Central memory CD8-positive, alpha-beta T cell (primary cell): Measurements from ENCODE around the gene CLIC2.
"Not testable (repeated sequence)": the region's sequence is repeated elsewhere in the genome, so short reads cannot be mapped to it uniquely, and the experiment has no call there.

Source experiments
- ATAC-seq: fragments of 150-1000 bp; cut with Tn5 transposase; replicated peaks from 2 replicates; pipeline ENCODE4 v1.10.0; 2022; ENCODE audit warnings: mild to moderate bottlenecking, moderate FRiP score, moderate number of reproducible peaks; ENCODE audit not compliant: poor library complexity, severe bottlenecking; ENCODE audit errors: extremely low read depth
- DNase-seq, 2 donors: peaks; one replicate each; pipeline ENCODE4 v3.0.0; 2021; ENCODE audit warnings: low spot score in 2 of 2
- H3K27ac Mint-ChIP-seq: one replicate; pipeline ENCODE4 v1.8.0; 2022; ENCODE audit warnings: low read depth, mild to moderate bottlenecking, moderate library complexity, mixed read lengths
- H3K27me3 Mint-ChIP-seq: one replicate; pipeline ENCODE4 v1.8.0; 2022; ENCODE audit warnings: mixed read lengths
- H3K36me3 Mint-ChIP-seq: one replicate; pipeline ENCODE4 v1.8.0; 2022; ENCODE audit warnings: mild to moderate bottlenecking, moderate library complexity, mixed read lengths; ENCODE audit not compliant: insufficient read depth
- H3K4me1 Mint-ChIP-seq: one replicate; pipeline ENCODE4 v1.8.0; 2022; ENCODE audit warnings: mixed read lengths
- H3K4me3 Mint-ChIP-seq: one replicate; pipeline ENCODE4 v1.8.0; 2022; ENCODE audit warnings: mild to moderate bottlenecking, moderate library complexity, mixed read lengths
- H3K9me3 Mint-ChIP-seq: one replicate; pipeline ENCODE4 v1.8.0; 2022; ENCODE audit warnings: mixed read lengths

The CLIC2 gene

DNA sequence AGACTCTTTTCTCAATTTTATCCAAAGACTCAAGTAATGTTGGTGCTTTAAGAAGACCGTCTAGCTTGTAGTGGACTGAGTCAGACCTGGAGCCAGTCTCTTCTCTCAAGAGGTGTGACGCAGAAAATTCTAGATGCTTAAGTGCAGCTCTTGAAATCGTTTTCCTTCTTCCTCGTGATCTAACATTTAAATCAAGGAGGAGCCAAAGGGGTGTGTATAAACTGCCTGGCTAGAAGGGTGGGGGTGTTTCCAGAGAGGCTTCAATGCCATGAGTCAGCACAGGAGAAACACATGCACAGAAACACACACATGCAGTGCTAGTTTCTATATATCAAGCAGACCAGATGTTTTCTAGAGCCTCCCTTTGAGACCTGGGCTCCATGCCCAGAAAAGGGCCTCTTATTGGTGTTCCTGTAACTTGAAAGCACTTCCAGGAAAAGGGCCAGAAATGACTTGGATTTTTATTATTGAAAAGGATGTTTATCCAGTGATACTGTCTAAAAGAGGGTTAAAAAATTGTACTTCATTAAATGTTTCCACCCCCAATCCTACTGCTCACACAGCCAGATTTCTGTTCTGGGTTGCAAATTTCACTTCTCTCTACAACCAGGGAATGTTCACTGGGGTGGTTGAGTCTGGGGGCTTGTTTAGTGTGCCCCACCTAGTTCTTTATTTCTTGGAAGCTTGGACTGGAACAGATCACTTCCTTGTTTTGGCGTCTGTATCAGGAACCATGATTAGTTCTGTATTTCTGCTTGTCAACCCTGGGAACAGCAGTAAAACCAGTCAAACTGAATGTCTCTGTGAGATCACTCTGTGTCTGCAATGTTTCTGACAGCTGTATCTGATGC is at the start of gene CLIC2:
TSS of gene CLIC2 (minus strand) at position 129 of the 851 bp plus-strand sequence. CDS start 187 bp downstream, outside the sequence.
- Mint-ChIP-seq H3K36me3 (no peaks in the 10 kb centered on the region), H3K27me3 (peaks cover 13% of the 10 kb centered on the region), H3K27ac (no peak within 1 kb of the TSS), H3K4me3 (no peak within 1 kb of the TSS), H3K4me1 (no peaks in the 10 kb centered on the region), H3K9me3 (no peaks in the 10 kb centered on the region)
- no peak for ATAC-seq
- no peak for DNase-seq

GRCh38 chrX:155382529-155382967 is 48.1 kb upstream of the CLIC2 start:
- not testable (repeated sequence) for DNase-seq, H3K27me3 Mint-ChIP-seq, H3K4me1 Mint-ChIP-seq, H3K36me3 Mint-ChIP-seq, H3K4me3 Mint-ChIP-seq, H3K9me3 Mint-ChIP-seq, H3K27ac Mint-ChIP-seq
- ATAC-seq, result peak; percentile 61

DNA sequence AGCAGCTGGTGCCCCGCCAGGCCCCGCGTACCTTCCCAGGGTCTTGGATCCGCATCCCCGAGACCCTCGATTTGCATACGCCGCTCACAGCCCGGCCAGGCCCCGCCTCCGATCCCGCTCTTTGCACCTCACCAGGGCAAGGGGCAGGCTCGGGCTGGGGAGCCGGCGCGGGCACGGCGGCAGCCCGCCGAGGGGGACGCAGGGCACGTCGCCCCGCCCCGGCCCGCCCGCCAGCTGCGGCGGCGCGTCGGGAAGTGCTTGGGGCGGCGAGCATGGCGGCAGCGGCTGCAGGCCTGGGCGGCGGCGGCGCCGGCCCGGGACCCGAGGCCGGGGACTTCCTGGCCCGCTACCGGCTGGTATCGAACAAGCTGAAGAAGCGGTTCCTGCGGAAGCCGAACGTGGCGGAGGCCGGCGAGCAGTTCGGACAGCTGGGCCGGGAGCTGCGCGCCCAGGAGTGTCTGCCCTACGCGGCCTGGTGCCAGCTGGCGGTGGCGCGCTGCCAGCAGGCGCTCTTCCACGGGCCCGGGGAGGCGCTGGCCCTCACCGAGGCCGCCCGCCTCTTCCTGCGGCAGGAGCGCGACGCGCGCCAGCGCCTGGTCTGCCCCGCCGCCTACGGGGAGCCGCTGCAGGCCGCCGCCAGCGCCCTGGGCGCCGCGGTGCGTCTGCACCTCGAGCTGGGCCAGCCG is 47.6 kb upstream of the CLIC2 start, which contains the start of gene F8A2:
TSS of gene F8A2 (plus strand) at position 253 of the 686 bp plus-strand sequence. CDS start at position 273, 20 bp downstream.
- peak; percentile 70 for ATAC-seq
- DNase-seq, H3K4me1 Mint-ChIP-seq, H3K27me3 Mint-ChIP-seq, H3K27ac Mint-ChIP-seq, H3K4me3 Mint-ChIP-seq, H3K36me3 Mint-ChIP-seq, H3K9me3 Mint-ChIP-seq: not testable (repeated sequence)

DNA sequence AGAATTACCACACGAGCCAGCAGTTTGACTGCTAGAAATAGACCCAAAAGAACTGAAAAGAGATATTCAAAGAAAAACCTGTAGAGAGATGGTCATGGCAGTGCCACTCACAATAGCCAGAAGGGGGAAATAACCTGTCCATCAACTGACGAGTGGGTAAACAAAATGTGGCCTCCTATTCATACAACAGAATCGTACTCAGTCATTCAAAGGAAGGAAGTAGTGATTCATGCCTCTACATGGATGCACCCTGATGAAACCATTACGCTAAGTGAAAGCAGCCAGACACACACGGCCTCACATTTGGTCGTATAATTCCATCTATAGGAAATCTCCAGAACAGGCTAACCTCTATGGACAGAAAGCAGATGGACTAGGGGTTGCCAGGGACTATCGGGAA is 45.4 kb upstream of the CLIC2 start:
- not testable (repeated sequence) for H3K9me3 Mint-ChIP-seq, H3K4me3 Mint-ChIP-seq, H3K36me3 Mint-ChIP-seq, H3K4me1 Mint-ChIP-seq, H3K27ac Mint-ChIP-seq, DNase-seq, H3K27me3 Mint-ChIP-seq
- ATAC-seq, result peak; percentile 8

- not testable (repeated sequence) for H3K9me3 Mint-ChIP-seq, DNase-seq, H3K27me3 Mint-ChIP-seq, H3K27ac Mint-ChIP-seq, H3K36me3 Mint-ChIP-seq, H3K4me1 Mint-ChIP-seq, H3K4me3 Mint-ChIP-seq
- ATAC-seq, result peak; percentile 67
Observed at GRCh38 chrX:155373777-155374458, 39.5 kb upstream of the CLIC2 start.

GRCh38 chrX:155363712-155364111 is 29.3 kb upstream of the CLIC2 start:
- H3K4me3 Mint-ChIP-seq, DNase-seq, H3K27ac Mint-ChIP-seq, H3K27me3 Mint-ChIP-seq, H3K4me1 Mint-ChIP-seq, H3K9me3 Mint-ChIP-seq, H3K36me3 Mint-ChIP-seq, ATAC-seq: not testable (repeated sequence)

- not testable (repeated sequence) for H3K36me3 Mint-ChIP-seq, H3K4me1 Mint-ChIP-seq, H3K4me3 Mint-ChIP-seq, H3K27ac Mint-ChIP-seq, DNase-seq, ATAC-seq, H3K9me3 Mint-ChIP-seq, H3K27me3 Mint-ChIP-seq
Observed at GRCh38 chrX:155349448-155349847, 15.0 kb upstream of the CLIC2 start.

DNA sequence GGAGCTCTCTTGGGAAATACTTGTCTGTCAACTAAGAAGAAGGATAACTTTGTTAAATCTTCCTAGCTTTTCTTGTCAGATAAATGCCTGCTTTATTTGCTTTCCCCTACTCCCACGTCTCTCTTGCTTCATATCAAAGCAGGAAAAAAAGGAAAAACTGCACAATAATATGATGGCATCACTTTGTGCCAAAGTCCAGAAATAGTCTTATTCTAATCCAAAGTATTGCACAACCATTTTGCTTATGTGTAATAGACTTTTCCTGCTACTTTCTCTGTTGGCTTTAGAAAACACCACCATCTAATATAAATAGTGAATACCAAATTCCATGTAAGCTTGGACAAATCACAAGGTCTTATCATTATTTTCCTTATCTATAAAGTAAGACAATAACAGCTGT is 11.3 kb upstream of the CLIC2 start:
- not testable (repeated sequence) for H3K27ac Mint-ChIP-seq, H3K9me3 Mint-ChIP-seq, H3K27me3 Mint-ChIP-seq, ATAC-seq, H3K4me3 Mint-ChIP-seq, DNase-seq, H3K4me1 Mint-ChIP-seq, H3K36me3 Mint-ChIP-seq

- not testable (repeated sequence) for H3K4me1 Mint-ChIP-seq, H3K27ac Mint-ChIP-seq, H3K9me3 Mint-ChIP-seq, H3K27me3 Mint-ChIP-seq, DNase-seq, H3K4me3 Mint-ChIP-seq, H3K36me3 Mint-ChIP-seq, ATAC-seq
Observed at GRCh38 chrX:155335337-155335712, 911 bp upstream of the CLIC2 start.

DNA sequence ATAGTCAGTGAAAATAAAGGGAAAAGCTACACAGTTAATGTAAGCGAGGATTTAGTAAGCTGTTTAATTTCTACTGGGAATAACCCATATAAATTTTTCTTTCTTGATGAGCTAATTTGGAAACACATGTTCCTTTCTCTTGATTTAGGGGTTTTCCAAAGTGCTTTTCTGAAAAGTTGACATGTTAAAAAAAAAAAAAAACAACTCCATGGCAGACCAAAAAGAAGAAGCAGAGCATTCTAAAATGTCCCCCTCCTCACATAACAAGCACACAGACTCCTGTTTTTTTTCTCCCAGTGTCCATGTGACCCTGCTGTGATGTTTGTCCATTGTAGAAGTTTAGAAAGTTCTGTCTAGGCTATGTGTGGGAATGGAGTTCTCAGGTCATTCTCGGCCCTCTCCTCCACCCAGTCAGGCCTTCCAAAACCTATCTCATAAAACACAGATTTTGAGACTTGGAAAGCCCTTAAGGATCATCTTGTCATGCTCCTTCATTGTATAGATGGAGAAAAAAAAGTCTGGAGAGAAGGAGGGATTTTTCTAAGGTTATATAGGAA is 792 bp downstream of the CLIC2 start:
- DNase-seq, result no peak
- Mint-ChIP-seq H3K4me3 (no peak overlapping the region), H3K27me3 (peaks cover 24% of the 10 kb centered on the region), H3K9me3 (no peaks in the 10 kb centered on the region), H3K36me3 (no peaks in the 10 kb centered on the region), H3K27ac (no peak overlapping the region), H3K4me1 (no peaks in the 10 kb centered on the region)
- no peak for ATAC-seq

GRCh38 chrX:155330992-155331391 is 3.4 kb downstream of the CLIC2 start:
- Mint-ChIP-seq H3K36me3 (no peaks in the 10 kb centered on the region), H3K9me3 (no peaks in the 10 kb centered on the region), H3K4me1 (no peaks in the 10 kb centered on the region), H3K27ac (no peak overlapping the region), H3K27me3 (peaks cover 25% of the 10 kb centered on the region), H3K4me3 (no peak overlapping the region)
- DNase-seq (no peak), ATAC-seq (no peak)

GRCh38 chrX:155329293-155329692 is 5.1 kb downstream of the CLIC2 start:
- Mint-ChIP-seq H3K27me3 (peaks cover 31% of the 10 kb centered on the region), H3K36me3 (no peaks in the 10 kb centered on the region), H3K9me3 (no peaks in the 10 kb centered on the region), H3K27ac (no peak overlapping the region), H3K4me3 (no peak overlapping the region), H3K4me1 (no peaks in the 10 kb centered on the region)
- ATAC-seq, result no peak
- DNase-seq, result no peak
